ENCODE measurements around the gene CACNA1D. TPM values are rescaled to one million over a fixed set of nuclear protein-coding genes. Genes with fewer than 3 reads are reported as not detected.

The CACNA1D gene
- polyA plus RNA-seq, 1 donor (not counting 4 experiments of a cell fraction or from before 2014, with no cell fraction given): 0.20 TPM

DNA sequence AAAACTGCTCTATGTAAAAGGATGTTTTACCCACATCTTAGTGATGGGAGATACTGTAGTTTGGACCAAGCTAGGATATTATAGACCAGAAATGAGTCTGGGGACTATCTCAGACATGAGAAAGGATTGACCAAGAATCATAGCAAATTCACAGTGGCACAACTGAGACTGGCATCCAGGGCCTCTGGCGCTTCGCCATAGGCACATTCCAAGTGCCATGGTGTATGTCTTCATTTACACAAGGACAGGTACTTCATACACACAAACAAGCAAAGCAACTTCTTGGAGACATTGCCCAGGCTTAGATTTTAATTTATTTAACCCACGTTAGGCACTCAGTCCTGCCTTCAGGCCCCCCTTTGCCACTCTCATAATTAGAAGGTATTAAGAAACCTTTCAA lies 28.9 kb downstream of the CACNA1D start:
- Histone ChIP-seq H3K9me3 (ENCODE audit: control insufficient read depth, low read depth, low read length) (no peaks in the 10 kb centered on the region), H2AFZ (ENCODE audit: control insufficient read depth, low read length) (no peak overlapping the region), H3K27me3 (ENCODE audit: control insufficient read depth, extremely low read depth, insufficient read depth, low read length) (no peaks in the 10 kb centered on the region), H3K4me3 (ENCODE audit: control insufficient read depth in 2 of 3, extremely low read depth in 1 of 3, insufficient read depth in 2 of 3, low read depth in 1 of 3, low read length in 3 of 3) (no peak overlapping the region), H3K27ac (ENCODE audit: control insufficient read depth, insufficient read depth, low read length) (no peak overlapping the region), H3K9ac (ENCODE audit: control insufficient read depth, extremely low read depth, insufficient read depth, low read length) (no peak overlapping the region), H3K4me2 (ENCODE audit: control insufficient read depth, extremely low read depth, insufficient read depth, low read depth, low read length) (no peak overlapping the region), H3K36me3 (ENCODE audit: control insufficient read depth in 2 of 2, extremely low read depth in 1 of 2, insufficient read depth in 2 of 2, low read length in 2 of 2) (no peaks in the 10 kb centered on the region), H3K79me2 (ENCODE audit: control insufficient read depth, insufficient read depth, low read length) (no peaks in the 10 kb centered on the region), H3K4me1 (ENCODE audit: control insufficient read depth, extremely low read depth, insufficient read depth, low read length) (no peaks in the 10 kb centered on the region), H3K9me1 (ENCODE audit: control insufficient read depth, extremely low read depth, insufficient read depth, low read length) (no peaks in the 10 kb centered on the region), H4K20me1 (ENCODE audit: control insufficient read depth, extremely low read depth, insufficient read depth, low read length) (no peaks in the 10 kb centered on the region)
- dilution Hi-C loops (cut with MboI; ENCODE audit: extremely low pct_ligation_motif_present, low sequenced_read_pairs): no loop called here
- TF ChIP-seq, protein P1, sequence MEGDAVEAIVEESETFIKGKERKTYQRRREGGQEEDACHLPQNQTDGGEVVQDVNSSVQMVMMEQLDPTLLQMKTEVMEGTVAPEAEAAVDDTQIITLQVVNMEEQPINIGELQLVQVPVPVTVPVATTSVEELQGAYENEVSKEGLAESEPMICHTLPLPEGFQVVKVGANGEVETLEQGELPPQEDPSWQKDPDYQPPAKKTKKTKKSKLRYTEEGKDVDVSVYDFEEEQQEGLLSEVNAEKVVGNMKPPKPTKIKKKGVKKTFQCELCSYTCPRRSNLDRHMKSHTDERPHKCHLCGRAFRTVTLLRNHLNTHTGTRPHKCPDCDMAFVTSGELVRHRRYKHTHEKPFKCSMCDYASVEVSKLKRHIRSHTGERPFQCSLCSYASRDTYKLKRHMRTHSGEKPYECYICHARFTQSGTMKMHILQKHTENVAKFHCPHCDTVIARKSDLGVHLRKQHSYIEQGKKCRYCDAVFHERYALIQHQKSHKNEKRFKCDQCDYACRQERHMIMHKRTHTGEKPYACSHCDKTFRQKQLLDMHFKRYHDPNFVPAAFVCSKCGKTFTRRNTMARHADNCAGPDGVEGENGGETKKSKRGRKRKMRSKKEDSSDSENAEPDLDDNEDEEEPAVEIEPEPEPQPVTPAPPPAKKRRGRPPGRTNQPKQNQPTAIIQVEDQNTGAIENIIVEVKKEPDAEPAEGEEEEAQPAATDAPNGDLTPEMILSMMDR (optimal IDR thresholded peaks at IDR 0.05 in 1 of 3, IDR thresholded peaks at IDR 0.05 in 1 of 3, conservative IDR thresholded peaks at IDR 0.05 in 1 of 3; ENCODE audit: extremely low read depth in 1 of 3, insufficient read depth in 2 of 3, low read length in 3 of 3): no peak
- TF ChIP-seq EZH2 (IDR thresholded peaks at IDR 0.05; ENCODE audit: low read length): no peak
- FAIRE-seq: no peak
- DNase-seq (ENCODE audit: low read depth, low spot score): no peak

DNA sequence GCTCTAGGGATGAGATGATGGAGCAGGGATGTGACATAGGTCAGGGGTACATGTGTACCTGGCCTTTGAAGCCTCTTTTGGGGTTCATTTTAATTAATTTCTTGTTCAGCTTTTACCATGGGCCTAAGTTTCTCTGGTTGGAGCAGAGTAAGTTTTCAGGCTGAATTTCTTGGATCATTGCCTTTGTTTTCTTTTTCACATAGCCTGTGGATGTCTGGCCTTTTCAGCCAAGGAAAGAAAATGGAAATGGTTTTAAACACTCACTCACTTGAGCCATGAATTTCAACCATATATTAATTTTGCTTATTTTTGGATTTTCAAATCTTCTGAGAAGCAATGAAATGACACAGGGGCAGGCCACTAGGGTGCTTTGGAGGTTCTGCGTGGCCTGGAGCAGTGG lies 30.2 kb downstream of the CACNA1D start:
- no peaks in the 10 kb centered on the region for H3K27me3 ChIP-seq (ENCODE audit: control insufficient read depth, extremely low read depth, insufficient read depth, low read length)
- DNase-seq (ENCODE audit: low read depth, low spot score) (no peak), FAIRE-seq (no peak)
- dilution Hi-C loops (cut with MboI; ENCODE audit: extremely low pct_ligation_motif_present, low sequenced_read_pairs): no loop called here
- H3K4me1 ChIP-seq (ENCODE audit: control insufficient read depth, extremely low read depth, insufficient read depth, low read length): no peaks in the 10 kb centered on the region
- H3K27ac ChIP-seq (ENCODE audit: control insufficient read depth, insufficient read depth, low read length): no peak overlapping the region
- no peaks in the 10 kb centered on the region for H3K79me2 ChIP-seq (ENCODE audit: control insufficient read depth, insufficient read depth, low read length)
- no peak overlapping the region for H3K9ac ChIP-seq (ENCODE audit: control insufficient read depth, extremely low read depth, insufficient read depth, low read length)
- H2AFZ ChIP-seq (ENCODE audit: control insufficient read depth, low read length): no peak overlapping the region
- H3K36me3 ChIP-seq (ENCODE audit: control insufficient read depth in 2 of 2, extremely low read depth in 1 of 2, insufficient read depth in 2 of 2, low read length in 2 of 2): no peaks in the 10 kb centered on the region
- H3K9me1 ChIP-seq (ENCODE audit: control insufficient read depth, extremely low read depth, insufficient read depth, low read length): no peaks in the 10 kb centered on the region
- no peak overlapping the region for H3K4me3 ChIP-seq (ENCODE audit: control insufficient read depth in 2 of 3, extremely low read depth in 1 of 3, insufficient read depth in 2 of 3, low read depth in 1 of 3, low read length in 3 of 3)
- H4K20me1 ChIP-seq (ENCODE audit: control insufficient read depth, extremely low read depth, insufficient read depth, low read length): no peaks in the 10 kb centered on the region
- H3K4me2 ChIP-seq (ENCODE audit: control insufficient read depth, extremely low read depth, insufficient read depth, low read depth, low read length): no peak overlapping the region
- H3K9me3 ChIP-seq (ENCODE audit: control insufficient read depth, low read depth, low read length): no peaks in the 10 kb centered on the region
- TF ChIP-seq, protein P1 (optimal IDR thresholded peaks at IDR 0.05 in 1 of 3, IDR thresholded peaks at IDR 0.05 in 1 of 3, conservative IDR thresholded peaks at IDR 0.05 in 1 of 3; ENCODE audit: extremely low read depth in 1 of 3, insufficient read depth in 2 of 3, low read length in 3 of 3): no peak
- no peak for TF ChIP-seq EZH2 (IDR thresholded peaks at IDR 0.05; ENCODE audit: low read length)
